Measurements from ENCODE around the gene RNU7-1. TPM values are rescaled to one million over a fixed set of nuclear protein-coding genes. Genes with fewer than 3 reads are reported as not detected.
A peak's percentile ranks its signal among the peaks of the same experiment; 100 is the strongest.

Gene RNU7-1
- total and polyA plus RNA-seq, 9 of the 15 experiments (the other 6 are each of a cell fraction or from before 2014, with no cell fraction given): not detected

DNA sequence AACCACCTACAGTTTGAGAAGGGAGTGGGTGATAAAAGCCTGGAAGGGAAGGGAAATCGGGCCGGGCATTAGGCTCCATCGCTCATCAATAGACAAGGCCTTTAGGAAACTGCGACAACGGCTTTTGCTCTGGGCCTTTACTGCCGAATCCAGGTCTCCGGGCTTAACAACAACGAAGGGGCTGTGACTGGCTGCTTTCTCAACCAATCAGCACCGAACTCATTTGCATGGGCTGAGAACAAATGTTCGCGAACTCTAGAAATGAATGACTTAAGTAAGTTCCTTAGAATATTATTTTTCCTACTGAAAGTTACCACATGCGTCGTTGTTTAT lies 261 bp upstream of the RNU7-1 start (continued):
- TF ChIP-seq HBP1 (CRISPR knock-in tag; IDR thresholded peaks at IDR 0.05): no peak
- TF ChIP-seq ZMIZ1 (IDR thresholded peaks at IDR 0.05; ENCODE audit: low read depth in 2 of 2, low read length in 2 of 2): no peak
- TF ChIP-seq BCLAF1 (IDR thresholded peaks at IDR 0.05; ENCODE audit: borderline replicate concordance in 1 of 2, control insufficient read depth in 1 of 2, low read depth in 2 of 2, low read length in 1 of 2): no peak
- TF ChIP-seq HDAC8 (tag; IDR thresholded peaks at IDR 0.05): no peak
- no peak for TF ChIP-seq MAZ (CRISPR knock-in tag; conservative IDR thresholded peaks at IDR 0.05 in 1 of 2, IDR thresholded peaks at IDR 0.05 in 1 of 2)
- TF ChIP-seq LCOR (CRISPR knock-in tag; IDR thresholded peaks at IDR 0.05): no peak
- no peak for TF ChIP-seq MITF (IDR thresholded peaks at IDR 0.05)
- no peak for TF ChIP-seq ZNF140 (CRISPR knock-in tag; IDR thresholded peaks at IDR 0.05)
- no peak for TF ChIP-seq RBM15 (IDR thresholded peaks at IDR 0.05; ENCODE audit: insufficient read depth, low read length)
- no peak for TF ChIP-seq MEF2A (IDR thresholded peaks at IDR 0.05; ENCODE audit: control insufficient read depth, low read depth, low read length)
- TF ChIP-seq FOXJ2 (tag; IDR thresholded peaks at IDR 0.05): 0 out of 2 replicates have a peak, but pooled peaks have one; percentile 64
- TF ChIP-seq RB1 (IDR thresholded peaks at IDR 0.05; ENCODE audit: low read depth): no peak
- TF ChIP-seq BDP1 (IDR thresholded peaks at IDR 0.05; ENCODE audit: insufficient read depth, insufficient read length): no peak
- TF ChIP-seq ZNF395 (CRISPR knock-in tag; IDR thresholded peaks at IDR 0.05): peak; percentile 63; the same call in 1 of the 2 replicates
- no peak for TF ChIP-seq CTBP1 (IDR thresholded peaks at IDR 0.05; ENCODE audit: borderline replicate concordance)
- TF ChIP-seq WHSC1 (IDR thresholded peaks at IDR 0.05; ENCODE audit: low read length): no peak
- TF ChIP-seq CCNT2 (IDR thresholded peaks at IDR 0.05; ENCODE audit: borderline replicate concordance, extremely low read depth, insufficient read length, low read depth, low read length): no peak

Measured in K562 (cell line).